HCT116 (cell line): ENCODE data around the gene SOD3.

Experiments
- EZH2phosphoT487 ChIP-seq: fragments of 200-600 bp; IDR thresholded peaks from 2 replicates; pipeline ENCODE4 v1.6.1; 2018; ENCODE audit warnings: antibody characterized with exemption, borderline replicate concordance
- FOSL1 ChIP-seq: IDR thresholded peaks from 2 replicates; pipeline ENCODE4 v1.6.1; 2012; ENCODE audit warnings: low read depth
- JUND ChIP-seq: IDR thresholded peaks from 2 replicates; pipeline ENCODE4 v1.6.1; 2012
- POLR2A ChIP-seq: IDR thresholded peaks from 2 replicates; pipeline ENCODE4 v1.7.0; 2011; ENCODE audit warnings: borderline replicate concordance; ENCODE audit not compliant: insufficient read depth, insufficient read length; ENCODE audit errors: extremely low read depth
- SP1 ChIP-seq: IDR thresholded peaks from 2 replicates; pipeline ENCODE4 v1.6.1; 2012; ENCODE audit warnings: low read depth
- YY1 ChIP-seq: IDR thresholded peaks from 2 replicates; pipeline ENCODE4 v1.6.1; 2011; ENCODE audit warnings: low read length, low read depth, moderate library complexity, mild to moderate bottlenecking; ENCODE audit not compliant: insufficient replicate concordance; ENCODE audit errors: extremely low read depth
- TF ChIP-seq, protein P1 (sequence below), 3 experiments: fragments of 200-600 bp in 1 of 3; sonication (generic) in 1 of 3; IDR thresholded peaks in 2 of 3; conservative IDR thresholded peaks in 1 of 3; 2 replicates each; pipeline ENCODE4 v1.5.1; 2012 to 2017; ENCODE audit warnings: low read depth in 2 of 3, low read length in 2 of 3, antibody characterized with exemption in 1 of 3, borderline replicate concordance in 1 of 3, control low read depth in 1 of 3, mild to moderate bottlenecking in 1 of 3, mixed read lengths in 1 of 3, mixed run types in 1 of 3, moderate library complexity in 1 of 3; ENCODE audit not compliant: insufficient read depth in 1 of 3
- TF ChIP-seq, protein P2 (sequence below): IDR thresholded peaks from 2 replicates; pipeline ENCODE4 v1.6.1; 2012; ENCODE audit warnings: low read depth
- TF ChIP-seq, protein P3 (sequence below): IDR thresholded peaks from 2 replicates; pipeline ENCODE4 v1.6.1; 2011; ENCODE audit warnings: mild to moderate bottlenecking, low read length, moderate library complexity; ENCODE audit not compliant: insufficient replicate concordance; ENCODE audit errors: extremely low read depth

DNA sequence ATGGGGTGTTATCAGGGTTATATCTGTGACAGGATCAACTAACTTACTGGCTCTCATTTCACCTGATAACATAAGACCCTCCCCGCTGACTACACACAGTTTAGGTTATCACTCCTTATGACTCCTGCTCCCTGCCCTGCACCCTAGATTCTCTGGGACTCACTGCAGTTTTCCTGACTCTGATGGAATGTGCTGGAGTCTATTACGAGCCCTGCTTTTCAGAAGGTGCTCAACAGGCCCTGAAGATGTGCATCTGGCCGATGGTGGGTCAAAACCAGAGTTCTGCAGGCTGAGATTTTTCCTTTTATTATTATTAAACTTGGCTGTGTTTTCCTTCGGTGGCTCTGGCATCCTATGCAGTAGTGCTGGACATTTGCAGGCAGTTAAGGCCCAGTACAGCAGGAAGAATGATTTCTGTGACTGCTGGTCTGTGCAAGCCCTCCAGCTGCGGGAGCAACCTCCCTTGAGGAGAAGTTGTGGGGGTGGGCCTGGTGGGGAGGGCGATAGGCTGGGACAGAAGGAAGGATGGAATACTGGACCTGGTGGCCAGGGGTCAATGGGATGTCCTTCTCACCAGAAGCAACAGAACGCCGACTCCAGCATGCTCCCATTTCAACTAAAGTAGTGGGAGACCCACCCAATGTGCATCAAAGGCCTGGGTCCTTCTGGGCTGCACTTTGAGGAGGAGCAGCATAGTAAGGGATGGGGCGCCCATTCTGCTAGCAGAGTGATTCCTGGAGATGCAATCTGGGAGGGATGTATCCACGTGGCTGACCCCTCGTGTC lies 11.0 kb downstream of the SOD3 start:
- TF ChIP-seq, protein P1, sequence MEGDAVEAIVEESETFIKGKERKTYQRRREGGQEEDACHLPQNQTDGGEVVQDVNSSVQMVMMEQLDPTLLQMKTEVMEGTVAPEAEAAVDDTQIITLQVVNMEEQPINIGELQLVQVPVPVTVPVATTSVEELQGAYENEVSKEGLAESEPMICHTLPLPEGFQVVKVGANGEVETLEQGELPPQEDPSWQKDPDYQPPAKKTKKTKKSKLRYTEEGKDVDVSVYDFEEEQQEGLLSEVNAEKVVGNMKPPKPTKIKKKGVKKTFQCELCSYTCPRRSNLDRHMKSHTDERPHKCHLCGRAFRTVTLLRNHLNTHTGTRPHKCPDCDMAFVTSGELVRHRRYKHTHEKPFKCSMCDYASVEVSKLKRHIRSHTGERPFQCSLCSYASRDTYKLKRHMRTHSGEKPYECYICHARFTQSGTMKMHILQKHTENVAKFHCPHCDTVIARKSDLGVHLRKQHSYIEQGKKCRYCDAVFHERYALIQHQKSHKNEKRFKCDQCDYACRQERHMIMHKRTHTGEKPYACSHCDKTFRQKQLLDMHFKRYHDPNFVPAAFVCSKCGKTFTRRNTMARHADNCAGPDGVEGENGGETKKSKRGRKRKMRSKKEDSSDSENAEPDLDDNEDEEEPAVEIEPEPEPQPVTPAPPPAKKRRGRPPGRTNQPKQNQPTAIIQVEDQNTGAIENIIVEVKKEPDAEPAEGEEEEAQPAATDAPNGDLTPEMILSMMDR (IDR thresholded peaks at IDR 0.05 in 2 of 3, conservative IDR thresholded peaks at IDR 0.05 in 1 of 3; ENCODE audit: borderline replicate concordance in 1 of 3, insufficient read depth in 1 of 3, low read depth in 2 of 3, low read length in 2 of 3): no peak
- TF ChIP-seq FOSL1 (no peak), POLR2A (no peak), YY1 (no peak), JUND (no peak), EZH2phosphoT487 (no peak), SP1 (no peak)
- TF ChIP-seq, protein P2, sequence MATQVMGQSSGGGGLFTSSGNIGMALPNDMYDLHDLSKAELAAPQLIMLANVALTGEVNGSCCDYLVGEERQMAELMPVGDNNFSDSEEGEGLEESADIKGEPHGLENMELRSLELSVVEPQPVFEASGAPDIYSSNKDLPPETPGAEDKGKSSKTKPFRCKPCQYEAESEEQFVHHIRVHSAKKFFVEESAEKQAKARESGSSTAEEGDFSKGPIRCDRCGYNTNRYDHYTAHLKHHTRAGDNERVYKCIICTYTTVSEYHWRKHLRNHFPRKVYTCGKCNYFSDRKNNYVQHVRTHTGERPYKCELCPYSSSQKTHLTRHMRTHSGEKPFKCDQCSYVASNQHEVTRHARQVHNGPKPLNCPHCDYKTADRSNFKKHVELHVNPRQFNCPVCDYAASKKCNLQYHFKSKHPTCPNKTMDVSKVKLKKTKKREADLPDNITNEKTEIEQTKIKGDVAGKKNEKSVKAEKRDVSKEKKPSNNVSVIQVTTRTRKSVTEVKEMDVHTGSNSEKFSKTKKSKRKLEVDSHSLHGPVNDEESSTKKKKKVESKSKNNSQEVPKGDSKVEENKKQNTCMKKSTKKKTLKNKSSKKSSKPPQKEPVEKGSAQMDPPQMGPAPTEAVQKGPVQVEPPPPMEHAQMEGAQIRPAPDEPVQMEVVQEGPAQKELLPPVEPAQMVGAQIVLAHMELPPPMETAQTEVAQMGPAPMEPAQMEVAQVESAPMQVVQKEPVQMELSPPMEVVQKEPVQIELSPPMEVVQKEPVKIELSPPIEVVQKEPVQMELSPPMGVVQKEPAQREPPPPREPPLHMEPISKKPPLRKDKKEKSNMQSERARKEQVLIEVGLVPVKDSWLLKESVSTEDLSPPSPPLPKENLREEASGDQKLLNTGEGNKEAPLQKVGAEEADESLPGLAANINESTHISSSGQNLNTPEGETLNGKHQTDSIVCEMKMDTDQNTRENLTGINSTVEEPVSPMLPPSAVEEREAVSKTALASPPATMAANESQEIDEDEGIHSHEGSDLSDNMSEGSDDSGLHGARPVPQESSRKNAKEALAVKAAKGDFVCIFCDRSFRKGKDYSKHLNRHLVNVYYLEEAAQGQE: no peak
- TF ChIP-seq, protein P3, sequence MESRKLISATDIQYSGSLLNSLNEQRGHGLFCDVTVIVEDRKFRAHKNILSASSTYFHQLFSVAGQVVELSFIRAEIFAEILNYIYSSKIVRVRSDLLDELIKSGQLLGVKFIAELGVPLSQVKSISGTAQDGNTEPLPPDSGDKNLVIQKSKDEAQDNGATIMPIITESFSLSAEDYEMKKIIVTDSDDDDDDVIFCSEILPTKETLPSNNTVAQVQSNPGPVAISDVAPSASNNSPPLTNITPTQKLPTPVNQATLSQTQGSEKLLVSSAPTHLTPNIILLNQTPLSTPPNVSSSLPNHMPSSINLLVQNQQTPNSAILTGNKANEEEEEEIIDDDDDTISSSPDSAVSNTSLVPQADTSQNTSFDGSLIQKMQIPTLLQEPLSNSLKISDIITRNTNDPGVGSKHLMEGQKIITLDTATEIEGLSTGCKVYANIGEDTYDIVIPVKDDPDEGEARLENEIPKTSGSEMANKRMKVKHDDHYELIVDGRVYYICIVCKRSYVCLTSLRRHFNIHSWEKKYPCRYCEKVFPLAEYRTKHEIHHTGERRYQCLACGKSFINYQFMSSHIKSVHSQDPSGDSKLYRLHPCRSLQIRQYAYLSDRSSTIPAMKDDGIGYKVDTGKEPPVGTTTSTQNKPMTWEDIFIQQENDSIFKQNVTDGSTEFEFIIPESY: no peak
